Measurements from ENCODE around the gene HYI.

Gene HYI

GRCh38 chr1:43444151-43444828 lies 9.4 kb downstream of the HYI start:
- DNase-seq (ENCODE audit: low spot score) = no peak

GRCh38 chr1:43443197-43443946 lies 10.4 kb downstream of the HYI start:
- DNase-seq (ENCODE audit: low spot score) = no peak

GRCh38 chr1:43442756-43443155 lies 11.0 kb downstream of the HYI start:
- DNase-seq (ENCODE audit: low spot score) = no peak

GRCh38 chr1:43441894-43442637 lies 11.7 kb downstream of the HYI start:
- DNase-seq (ENCODE audit: low spot score) = no peak

GRCh38 chr1:43441166-43441893 lies 12.4 kb downstream of the HYI start:
- no peak for DNase-seq (ENCODE audit: low spot score)

- DNase-seq (ENCODE audit: low spot score) = no peak
These were observed 13.4 kb downstream of the HYI start for GRCh38 chr1:43440358-43440757.

GRCh38 chr1:43439781-43440180 lies 13.9 kb downstream of the HYI start:
- no peak for DNase-seq (ENCODE audit: low spot score)

- DNase-seq (ENCODE audit: low spot score) = no peak
These were observed 14.7 kb downstream of the HYI start for GRCh38 chr1:43438953-43439581.

- no peak for DNase-seq (ENCODE audit: low spot score)
These were observed 15.2 kb downstream of the HYI start for GRCh38 chr1:43438576-43438952.

- DNase-seq (ENCODE audit: low spot score) = no peak
These were observed 15.7 kb downstream of the HYI start for GRCh38 chr1:43438006-43438405.

GRCh38 chr1:43437031-43437973 lies 16.4 kb downstream of the HYI start:
- no peak for DNase-seq (ENCODE audit: low spot score)

GRCh38 chr1:43436371-43436770 lies 17.4 kb downstream of the HYI start:
- DNase-seq (ENCODE audit: low spot score) = no peak

- DNase-seq (ENCODE audit: low spot score) = no peak
These were observed 18.3 kb downstream of the HYI start for GRCh38 chr1:43435146-43436145.

GRCh38 chr1:43434256-43434655 lies 19.5 kb downstream of the HYI start:
- DNase-seq (ENCODE audit: low spot score) = no peak

- no peak for DNase-seq (ENCODE audit: low spot score)
These were observed 20.8 kb downstream of the HYI start for GRCh38 chr1:43432907-43433306.

GRCh38 chr1:43432171-43432860 lies 21.4 kb downstream of the HYI start:
- no peak for DNase-seq (ENCODE audit: low spot score)

- no peak for DNase-seq (ENCODE audit: low spot score)
These were observed 22.1 kb downstream of the HYI start for GRCh38 chr1:43431676-43432075.

GRCh38 chr1:43430831-43431230 lies 22.9 kb downstream of the HYI start:
- no peak for DNase-seq (ENCODE audit: low spot score)

GRCh38 chr1:43427941-43428340 lies 25.8 kb downstream of the HYI start:
- DNase-seq (ENCODE audit: low spot score) = no peak

Data from hematopoietic multipotent progenitor cell treated with erythropoietin and hydrocortisone succinate and interleukin-3 and kit ligand, for 17 days (in vitro differentiated cells).